HepG2 (cell line): ENCODE results near the gene PDLIM5. TPM values are rescaled to one million over a fixed set of nuclear protein-coding genes. Genes with fewer than 3 reads are reported as not detected.

ENCODE experiments used
- ATAC-seq: fragments of 200-7000 bp; cut with Tn5 transposase; 3 replicates; pipeline ENCODE4 v1.9.1; 2020; ENCODE audit warnings: mild to moderate bottlenecking, moderate library complexity
- BruUV-seq: library from RNA; stranded (reverse); fragments of 400-500 nt; replicated peaks from 2 replicates; lab custom pipeline; 2021; lab: Mats Ljungman, UMichigan
- CTCF ChIA-PET: fragments of 300-600 bp; formaldehyde crosslinking; extraction: SDS; loops from one replicate; lab custom pipeline; 2021; ENCODE audit warnings: low total read pairs, inconsistent platforms, low intra/inter-chr PET ratio; lab: Yijun Ruan, JAX
- POLR2A ChIA-PET: fragments of 350-600 bp; sonication (Branson Sonifier 250); formaldehyde crosslinking; loops from one replicate; lab custom pipeline; 2020; ENCODE audit warnings: antibody characterized with exemption, inconsistent platforms; lab: Yijun Ruan, JAX
- DNase-seq: peaks from one replicate; pipeline ENCODE4 v3.0.0-alpha.2; 2015; ENCODE audit warnings: low spot score
- FAIRE-seq: peaks from 3 replicates; lab custom pipeline; 2011; peaks lifted over from hg19 to GRCh38; lab: Jason Lieb, UNC
- H2AFZ ChIP-seq: one replicate; pipeline ENCODE4 v1.6.1; 2011; ENCODE audit warnings: low read length, inconsistent platforms
- H3K27ac ChIP-seq: fragments of 300-600 bp; 3 replicates; pipeline ENCODE4 v1.8.0; 2011; ENCODE audit warnings: mixed run types, mild to moderate bottlenecking, mixed read lengths, low read length, inconsistent platforms; ENCODE audit not compliant: insufficient read depth; ENCODE audit errors: extremely low read length
- H3K27me3 ChIP-seq, 2 experiments: fragments of 200-600 bp in 1 of 2; 2 replicates in 1 of 2; 3 replicates in 1 of 2; pipeline versions ENCODE4 v1.6.0 to v1.8.0; 2011; ENCODE audit warnings: low read length in 2 of 2, mild to moderate bottlenecking in 2 of 2, moderate library complexity in 2 of 2, inconsistent platforms in 1 of 2; ENCODE audit not compliant: insufficient read depth in 2 of 2, control insufficient read depth in 1 of 2
- H3K36me3 ChIP-seq, 2 experiments: fragments of 200-600 bp in 1 of 2; replicated peaks in 1 of 2; 2 replicates in 1 of 2; 3 replicates in 1 of 2; pipeline versions ENCODE4 v1.5.1 to v1.8.0; 2011; ENCODE audit warnings: low read length in 2 of 2, inconsistent platforms in 1 of 2; ENCODE audit not compliant: insufficient read depth in 2 of 2, control insufficient read depth in 1 of 2
- H3K4me1 ChIP-seq: 2 replicates; pipeline ENCODE4 v1.5.1; 2012; ENCODE audit warnings: low read length, inconsistent platforms; ENCODE audit not compliant: insufficient read depth
- H3K4me2 ChIP-seq: 2 replicates; pipeline ENCODE4 v1.6.0; 2011; ENCODE audit warnings: low read depth, low read length, inconsistent platforms
- H3K4me3 ChIP-seq, 3 experiments: fragments of 200-600 bp in 1 of 3; sonication (generic), shearing (Covaris generic) in 1 of 3; replicated peaks in 1 of 3; 2 replicates each; pipeline ENCODE4 v1.5.1; 2011 to 2016; ENCODE audit warnings: low read length in 3 of 3, inconsistent platforms in 2 of 3, low read depth in 2 of 3, mild to moderate bottlenecking in 2 of 3, control low read depth in 1 of 3, mixed read lengths in 1 of 3; ENCODE audit not compliant: insufficient read depth in 1 of 3
- H3K79me2 ChIP-seq: one replicate; pipeline ENCODE4 v1.6.1; 2011; ENCODE audit warnings: low read length, inconsistent platforms; ENCODE audit not compliant: insufficient read depth
- H3K9ac ChIP-seq: 2 replicates; pipeline ENCODE4 v1.6.0; 2011; ENCODE audit warnings: mild to moderate bottlenecking, low read depth, low read length, inconsistent platforms; ENCODE audit not compliant: insufficient read depth
- H3K9me3 ChIP-seq: 2 replicates; pipeline ENCODE4 v1.5.1; 2012; ENCODE audit warnings: mild to moderate bottlenecking, low read length
- H4K20me1 ChIP-seq: 2 replicates; pipeline ENCODE4 v1.6.0; 2011; ENCODE audit warnings: inconsistent platforms, mild to moderate bottlenecking, low read length, moderate library complexity; ENCODE audit not compliant: insufficient read depth
- AKAP8 ChIP-seq: sonication (generic); formaldehyde crosslinking; IDR thresholded peaks from 2 replicates; pipeline ENCODE4 v1.5.1; 2020; ENCODE audit warnings: mild to moderate bottlenecking, missing genetic modification reagents
- BCL6 ChIP-seq: IDR thresholded peaks from 2 replicates; pipeline ENCODE4 v1.6.1; 2016; ENCODE audit warnings: missing genetic modification reagents, missing compliant biosample characterization
- ISX ChIP-seq: sonication (generic); formaldehyde crosslinking; conservative IDR thresholded peaks from 2 replicates; pipeline ENCODE4 v1.5.0; 2020; ENCODE audit warnings: missing genetic modification reagents
- MAFG ChIP-seq: sonication (generic); formaldehyde crosslinking; IDR thresholded peaks from 2 replicates; pipeline ENCODE4 v1.5.1; 2020; ENCODE audit warnings: mild to moderate bottlenecking, missing genetic modification reagents
- MLX ChIP-seq: IDR thresholded peaks from 2 replicates; pipeline ENCODE4 v1.6.1; 2016
- RELA ChIP-seq: sonication (generic); formaldehyde crosslinking; IDR thresholded peaks from 2 replicates; pipeline ENCODE4 v1.4.0; 2020; ENCODE audit warnings: missing genetic modification reagents
- SNAPC2 ChIP-seq: sonication (generic); formaldehyde crosslinking; IDR thresholded peaks from 2 replicates; pipeline ENCODE4 v1.8.1; 2022; ENCODE audit warnings: mild to moderate bottlenecking, missing genetic modification reagents
- YEATS2 ChIP-seq: sonication (generic); formaldehyde crosslinking; IDR thresholded peaks from 2 replicates; pipeline ENCODE4 v1.4.0; 2020; ENCODE audit warnings: missing genetic modification reagents, borderline replicate concordance
- ZFP36L1 ChIP-seq: sonication (generic); formaldehyde crosslinking; IDR thresholded peaks from 2 replicates; pipeline ENCODE4 v1.8.0; 2022; ENCODE audit warnings: mild to moderate bottlenecking, missing genetic modification reagents, moderate library complexity
- ZNF205 ChIP-seq: IDR thresholded peaks from 2 replicates; pipeline ENCODE4 v1.6.1; 2018; ENCODE audit warnings: missing biosample characterization, missing genetic modification reagents
- ZNF460 ChIP-seq: sonication (generic); formaldehyde crosslinking; IDR thresholded peaks from 2 replicates; pipeline ENCODE4 v1.5.1; 2020; ENCODE audit warnings: missing genetic modification reagents, mild to moderate bottlenecking, borderline replicate concordance
- ZNF672 ChIP-seq: sonication (generic); formaldehyde crosslinking; IDR thresholded peaks from 2 replicates; pipeline ENCODE4 v1.8.1; 2022; ENCODE audit warnings: missing genetic modification reagents
- ZNF781 ChIP-seq: sonication (generic); formaldehyde crosslinking; IDR thresholded peaks from 2 replicates; pipeline ENCODE4 v1.5.1; 2020; ENCODE audit warnings: borderline replicate concordance, mild to moderate bottlenecking, missing genetic modification reagents; ENCODE audit errors: not compliant biosample characterization
- ZNF792 ChIP-seq: IDR thresholded peaks from 2 replicates; pipeline ENCODE4 v1.6.1; 2016
- WGBS: methylation state at CpG from one replicate; pipeline ENCODE4 v1.1.6; 2017; ENCODE audit warnings: low lambda C conversion rate; 5-methylcytosine and 5-hydroxymethylcytosine counted together
- in situ Hi-C: cut with HindIII; loops from 2 replicates; pipeline ENCODE4 v1.10.0; 2017; ENCODE audit warnings: low pct_unique_long_range_greater_than_20kb; ENCODE audit not compliant: extremely low pct_ligation_motif_present
- intact Hi-C: fragments of 100-400 bp; cut with micrococcal nuclease; formaldehyde crosslinking; loops from one replicate; pipeline ENCODE4 v1.10.0; 2022; ENCODE audit not compliant: unreplicated experiment
- polyA plus RNA-seq, 8 experiments: library from polyadenylated mRNA; depleted of rRNA in 3 of 8; stranded (reverse) in 7 of 8; unstranded in 1 of 8; fragments of >200 nt; fragmentation: Illumina TruSeq in 4 of 8; extraction: Trizol in 4 of 8; gene quantifications; 2 replicates each; pipeline versions ENCODE4 v1.2.1 to v1.2.3, GENCODE V29; 2011 to 2016; ENCODE audit warnings: low read depth in 4 of 8, missing spikeins in 1 of 8, mixed read lengths in 1 of 8; ENCODE audit not compliant: insufficient read depth in 1 of 8
- total RNA-seq, 5 experiments: library from RNA; depleted of rRNA; stranded (reverse); fragments of >200 nt; fragmentation: Illumina TruSeq; extraction: Trizol; gene quantifications; 2 replicates each; pipeline ENCODE4 v1.2.3, GENCODE V29; 2016; ENCODE audit warnings: low read depth in 1 of 5
- TF ChIP-seq, protein P1 (sequence below): sonication (generic); formaldehyde crosslinking; IDR thresholded peaks from 2 replicates; pipeline ENCODE4 v1.4.0; 2020; ENCODE audit warnings: missing genetic modification reagents
- TF ChIP-seq, protein P2 (sequence below): sonication (generic); formaldehyde crosslinking; IDR thresholded peaks from 2 replicates; pipeline ENCODE4 v1.5.0; 2020; ENCODE audit warnings: missing genetic modification reagents, mild to moderate bottlenecking, borderline replicate concordance

The PDLIM5 gene
- total and polyA plus RNA-seq, 2 of the 13 experiments (the other 11 are each of a cell fraction or from before 2014, with no cell fraction given), result 52.8 to 119 TPM

DNA sequence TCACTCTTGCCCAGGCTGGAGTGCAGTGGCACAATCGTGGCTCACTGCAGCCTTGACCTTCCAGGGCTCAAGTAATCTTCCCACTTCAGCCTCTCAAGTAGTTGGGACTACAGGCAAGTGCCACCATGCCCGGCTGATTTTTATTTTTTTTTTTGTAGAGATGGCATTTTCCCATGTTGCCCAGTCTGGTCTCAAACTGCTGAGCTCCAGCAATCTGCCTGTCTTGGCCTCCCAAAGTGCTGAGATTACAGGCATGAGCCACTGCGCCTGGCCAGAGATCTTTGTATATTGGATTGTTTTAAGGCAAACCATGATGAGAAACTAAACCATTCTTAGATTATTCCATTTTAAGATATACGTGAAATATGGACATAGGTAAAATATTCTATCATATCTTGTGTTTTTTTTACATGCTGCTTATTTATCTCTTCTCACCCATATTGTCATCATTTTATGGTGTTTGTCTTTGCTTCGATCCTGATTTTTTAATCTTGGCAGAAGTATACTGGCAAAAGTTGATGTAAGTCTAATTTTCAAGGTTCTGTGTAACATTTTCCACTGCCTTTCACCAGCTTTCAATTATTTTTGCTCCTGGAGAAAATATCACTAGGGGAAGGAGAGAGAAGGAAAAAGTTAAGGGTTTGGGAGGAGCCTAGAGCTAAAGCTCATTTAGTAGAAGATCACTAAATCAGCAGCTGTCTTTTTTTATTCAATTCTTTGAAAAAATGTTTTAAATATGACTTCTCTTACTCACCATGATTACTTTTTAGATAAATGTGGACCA lies 27.8 kb downstream of the PDLIM5 start:
- no peak overlapping the region for H3K27ac ChIP-seq
- TF ChIP-seq RELA (CRISPR knock-in tag) (no peak), ZNF672 (CRISPR knock-in tag) (no peak), MAFG (CRISPR knock-in tag) (no peak), ZNF205 (CRISPR knock-in tag) (no peak)

DNA sequence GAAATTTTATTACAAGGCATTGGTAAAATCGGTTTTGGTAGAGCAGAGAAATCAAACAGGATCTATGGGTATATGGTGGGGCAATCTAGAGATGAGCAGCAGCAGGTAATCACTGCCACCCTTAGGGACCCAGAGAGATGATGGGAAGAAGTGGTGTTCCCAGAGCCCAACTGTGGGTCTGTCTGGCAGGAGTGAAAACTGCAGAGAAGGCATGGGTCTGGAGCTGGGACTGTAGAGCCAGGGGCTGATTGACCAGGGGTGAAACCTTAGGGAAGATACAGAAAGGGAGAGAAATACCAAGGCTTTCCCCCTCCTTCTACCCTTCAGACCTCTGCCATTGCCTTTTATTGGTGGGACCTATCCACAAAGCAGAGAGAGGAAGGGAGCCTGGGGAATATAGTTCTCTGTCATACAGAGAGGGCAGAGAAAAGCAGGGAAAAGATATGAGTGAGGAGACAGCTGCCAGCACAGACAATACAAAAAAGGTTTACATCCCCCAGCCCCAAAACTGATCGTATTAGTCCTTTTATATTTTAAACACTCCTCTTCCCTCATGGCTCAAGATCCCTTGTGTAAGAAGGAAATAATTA lies 28.7 kb downstream of the PDLIM5 start:
- ATAC-seq, result peak; percentile 70
- TF ChIP-seq SNAPC2 (no peak), YEATS2 (CRISPR knock-in tag) (no peak), BCL6 (CRISPR knock-in tag) (no peak), ZNF781 (CRISPR knock-in tag) (no peak), ISX (CRISPR knock-in tag) (no peak), ZFP36L1 (CRISPR knock-in tag) (no peak), MLX (CRISPR knock-in tag) (no peak), AKAP8 (CRISPR knock-in tag) (no peak), ZNF460 (CRISPR knock-in tag) (no peak), ZNF792 (no peak)
- TF ChIP-seq, protein P1, sequence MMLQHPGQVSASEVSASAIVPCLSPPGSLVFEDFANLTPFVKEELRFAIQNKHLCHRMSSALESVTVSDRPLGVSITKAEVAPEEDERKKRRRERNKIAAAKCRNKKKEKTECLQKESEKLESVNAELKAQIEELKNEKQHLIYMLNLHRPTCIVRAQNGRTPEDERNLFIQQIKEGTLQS, result no peak
- TF ChIP-seq, protein P2, sequence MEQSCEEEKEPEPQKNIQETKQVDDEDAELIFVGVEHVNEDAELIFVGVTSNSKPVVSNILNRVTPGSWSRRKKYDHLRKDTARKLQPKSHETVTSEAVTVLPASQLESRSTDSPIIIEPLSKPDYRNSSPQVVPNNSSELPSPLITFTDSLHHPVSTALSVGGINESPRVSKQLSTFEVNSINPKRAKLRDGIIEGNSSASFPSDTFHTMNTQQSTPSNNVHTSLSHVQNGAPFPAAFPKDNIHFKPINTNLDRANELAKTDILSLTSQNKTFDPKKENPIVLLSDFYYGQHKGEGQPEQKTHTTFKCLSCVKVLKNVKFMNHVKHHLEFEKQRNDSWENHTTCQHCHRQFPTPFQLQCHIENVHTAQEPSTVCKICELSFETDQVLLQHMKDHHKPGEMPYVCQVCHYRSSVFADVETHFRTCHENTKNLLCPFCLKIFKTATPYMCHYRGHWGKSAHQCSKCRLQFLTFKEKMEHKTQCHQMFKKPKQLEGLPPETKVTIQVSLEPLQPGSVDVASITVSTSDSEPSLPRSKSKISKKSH (CRISPR knock-in tag), result no peak

More for the DNA sequence above, 27.8 kb downstream of the PDLIM5 start:
- intact Hi-C loops, result loop anchor here (5.0 kb wide), 1 partner anchor 38 kb away; no protein-coding TSS in a partner anchor
- no peak overlapping the region for H2AFZ ChIP-seq
- H3K36me3 ChIP-seq, result no peaks in the 10 kb centered on the region
- BruUV-seq, result no TSS peak
- no peak overlapping the region for H3K9ac ChIP-seq
- 0 out of 2 replicates have a peak, but pooled peaks cover 7% of the 10 kb centered on the region for H4K20me1 ChIP-seq
- no peaks in the 10 kb centered on the region for H3K9me3 ChIP-seq
- peaks cover 53% of the 10 kb centered on the region for H3K79me2 ChIP-seq
- no peak overlapping the region for H3K4me2 ChIP-seq
- in situ Hi-C loops, result no loop called here
- no peak overlapping the region for H3K4me3 ChIP-seq
- DNase-seq, result no peak
- no peak for FAIRE-seq
- CTCF ChIA-PET, result no interaction called here
- peaks cover 38% of the 10 kb centered on the region for H3K4me1 ChIP-seq
- H3K27me3 ChIP-seq, result no peaks in the 10 kb centered on the region
- POLR2A ChIA-PET, result no interaction called here
- 97% methylated on average over 5 of the region's 5 CpGs for WGBS
- no peak for ATAC-seq

More for the DNA sequence above, 28.7 kb downstream of the PDLIM5 start:
- no peak overlapping the region for H3K4me2 ChIP-seq
- H3K27ac ChIP-seq, result no peak overlapping the region
- intact Hi-C loops (loop anchor here (5.0 kb wide), 1 partner anchor 37 kb away; no protein-coding TSS in a partner anchor), in situ Hi-C loops (no loop called here)
- POLR2A ChIA-PET, result no interaction called here
- H3K9me3 ChIP-seq, result no peaks in the 10 kb centered on the region
- CTCF ChIA-PET, result no interaction called here
- H3K9ac ChIP-seq, result no peak overlapping the region
- peaks cover 50% of the 10 kb centered on the region for H3K79me2 ChIP-seq
- FAIRE-seq (no peak), DNase-seq (no peak)
- BruUV-seq, result no TSS peak
- H4K20me1 ChIP-seq, result 0 out of 2 replicates have a peak, but pooled peaks cover 7% of the 10 kb centered on the region
- no peaks in the 10 kb centered on the region for H3K36me3 ChIP-seq
- H3K4me1 ChIP-seq, result peaks cover 29% of the 10 kb centered on the region
- H2AFZ ChIP-seq, result no peak overlapping the region
- 85% methylated on average over 2 of the region's 2 CpGs for WGBS
- no peak overlapping the region for H3K4me3 ChIP-seq
- no peaks in the 10 kb centered on the region for H3K27me3 ChIP-seq
